ENCODE data around the gene MEX3B.
"Not testable (repeated sequence)": the region's sequence is repeated elsewhere in the genome, so short reads cannot be mapped to it uniquely, and the experiment has no call there.

DNA sequence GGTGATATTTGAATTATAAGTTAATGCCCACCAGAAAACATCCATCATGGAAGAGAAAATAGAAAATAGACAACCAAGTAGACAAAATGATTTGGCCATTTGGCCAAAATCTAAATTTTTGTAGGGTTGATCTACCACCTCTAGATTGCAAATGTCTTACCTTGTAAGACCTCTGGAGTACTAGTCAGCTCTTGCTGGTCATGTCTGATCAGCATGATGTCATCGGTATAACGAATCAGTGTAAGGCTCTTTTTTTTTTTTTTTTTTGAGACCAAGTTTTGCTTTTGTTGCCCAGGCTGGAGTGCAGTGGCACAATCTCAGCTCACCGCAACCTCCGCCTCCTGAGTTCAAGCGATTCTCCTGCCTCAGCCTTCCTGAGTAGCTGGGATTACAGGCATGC is 17.7 kb downstream of the MEX3B start:
- TF ChIP-seq, protein P1, sequence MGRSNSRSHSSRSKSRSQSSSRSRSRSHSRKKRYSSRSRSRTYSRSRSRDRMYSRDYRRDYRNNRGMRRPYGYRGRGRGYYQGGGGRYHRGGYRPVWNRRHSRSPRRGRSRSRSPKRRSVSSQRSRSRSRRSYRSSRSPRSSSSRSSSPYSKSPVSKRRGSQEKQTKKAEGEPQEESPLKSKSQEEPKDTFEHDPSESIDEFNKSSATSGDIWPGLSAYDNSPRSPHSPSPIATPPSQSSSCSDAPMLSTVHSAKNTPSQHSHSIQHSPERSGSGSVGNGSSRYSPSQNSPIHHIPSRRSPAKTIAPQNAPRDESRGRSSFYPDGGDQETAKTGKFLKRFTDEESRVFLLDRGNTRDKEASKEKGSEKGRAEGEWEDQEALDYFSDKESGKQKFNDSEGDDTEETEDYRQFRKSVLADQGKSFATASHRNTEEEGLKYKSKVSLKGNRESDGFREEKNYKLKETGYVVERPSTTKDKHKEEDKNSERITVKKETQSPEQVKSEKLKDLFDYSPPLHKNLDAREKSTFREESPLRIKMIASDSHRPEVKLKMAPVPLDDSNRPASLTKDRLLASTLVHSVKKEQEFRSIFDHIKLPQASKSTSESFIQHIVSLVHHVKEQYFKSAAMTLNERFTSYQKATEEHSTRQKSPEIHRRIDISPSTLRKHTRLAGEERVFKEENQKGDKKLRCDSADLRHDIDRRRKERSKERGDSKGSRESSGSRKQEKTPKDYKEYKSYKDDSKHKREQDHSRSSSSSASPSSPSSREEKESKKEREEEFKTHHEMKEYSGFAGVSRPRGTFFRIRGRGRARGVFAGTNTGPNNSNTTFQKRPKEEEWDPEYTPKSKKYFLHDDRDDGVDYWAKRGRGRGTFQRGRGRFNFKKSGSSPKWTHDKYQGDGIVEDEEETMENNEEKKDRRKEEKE (IDR thresholded peaks at IDR 0.05; ENCODE audit: borderline replicate concordance in 1 of 2, control insufficient read depth in 1 of 2, low read depth in 2 of 2, low read length in 1 of 2), result not testable (repeated sequence)
- not testable (repeated sequence) for TF ChIP-seq POLR2A (conservative IDR thresholded peaks at IDR 0.05); CEBPB (tag; IDR thresholded peaks at IDR 0.05)
